Panc1 (cell line): Measurements from ENCODE around the gene ARHGEF6. TPM values are rescaled to one million over a fixed set of nuclear protein-coding genes. Genes with fewer than 3 reads are reported as not detected.

ENCODE experiments used
- ATAC-seq: fragments of 200-7000 bp; cut with Tn5 transposase; 2 replicates; pipeline ENCODE4 v1.9.1; 2020; ENCODE audit warnings: mild to moderate bottlenecking, moderate library complexity
- BruUV-seq: library from RNA; stranded (reverse); fragments of 400-500 nt; replicated peaks from 2 replicates; lab custom pipeline; 2021; lab: Mats Ljungman, UMichigan
- CTCF ChIA-PET: fragments of 300-600 bp; sonication (Branson Sonifier 250); formaldehyde crosslinking; loops from one replicate; lab custom pipeline; 2022; ENCODE audit warnings: antibody characterized with exemption; lab: Charles Lee
- POLR2A ChIA-PET: fragments of 300-600 bp; sonication (Branson Sonifier 250); formaldehyde crosslinking; loops from one replicate; lab custom pipeline; 2022; ENCODE audit warnings: antibody characterized with exemption; lab: Charles Lee
- DNase-seq: peaks from one replicate; pipeline ENCODE4 v3.0.0-alpha.2; 2010; ENCODE audit warnings: low read depth, low spot score
- H3K27ac ChIP-seq: 2 replicates; pipeline ENCODE4 v1.5.1; 2011; ENCODE audit warnings: mild to moderate bottlenecking, low read length, inconsistent platforms
- H3K27me3 ChIP-seq: fragments of 200-500 bp; sonication (Bioruptor generic); 2 replicates; pipeline ENCODE4 v1.6.0; 2014; ENCODE audit warnings: low read length, inconsistent platforms; ENCODE audit not compliant: control insufficient read depth, insufficient read depth
- H3K36me3 ChIP-seq: fragments of 200-500 bp; sonication (Bioruptor generic); 2 replicates; pipeline ENCODE4 v1.5.1; 2014; ENCODE audit warnings: inconsistent platforms, mild to moderate bottlenecking, low read length, moderate library complexity; ENCODE audit not compliant: control insufficient read depth, insufficient read depth
- H3K4me1 ChIP-seq: 2 replicates; pipeline ENCODE4 v1.5.1; 2011; ENCODE audit warnings: inconsistent platforms, mild to moderate bottlenecking, low read length, moderate library complexity; ENCODE audit not compliant: control insufficient read depth, insufficient read depth
- H3K4me3 ChIP-seq, 2 experiments: 2 replicates each; pipeline ENCODE4 v1.5.1; 2011 to 2012; ENCODE audit warnings: low read depth in 2 of 2, low read length in 2 of 2, mild to moderate bottlenecking in 2 of 2, inconsistent platforms in 1 of 2, moderate library complexity in 1 of 2
- H3K9me3 ChIP-seq: fragments of 200-500 bp; sonication (Bioruptor generic); 2 replicates; pipeline ENCODE4 v1.5.1; 2014; ENCODE audit warnings: low read depth, mild to moderate bottlenecking, inconsistent platforms, low read length, moderate library complexity; ENCODE audit not compliant: control insufficient read depth, insufficient read depth
- POLR2AphosphoS5 ChIP-seq: IDR thresholded peaks from 2 replicates; pipeline ENCODE4 v1.6.1; 2012; ENCODE audit warnings: mild to moderate bottlenecking, low read depth, low read length, moderate library complexity
- REST ChIP-seq, 2 experiments: IDR thresholded peaks; 2 replicates each; pipeline ENCODE4 v1.6.1; 2011 to 2012; ENCODE audit warnings: low read depth in 2 of 2, control low read depth in 1 of 2, low read length in 1 of 2, mild to moderate bottlenecking in 1 of 2, moderate library complexity in 1 of 2; ENCODE audit not compliant: insufficient read depth in 1 of 2
- SIN3A ChIP-seq: IDR thresholded peaks from 2 replicates; pipeline ENCODE4 v1.6.1; 2012; ENCODE audit warnings: low read depth, mild to moderate bottlenecking, low read length, moderate library complexity, borderline replicate concordance; ENCODE audit not compliant: insufficient read depth
- TCF7L2 ChIP-seq: IDR thresholded peaks from 2 replicates; pipeline ENCODE4 v1.6.1; 2011; ENCODE audit warnings: mild to moderate bottlenecking, low read depth, low read length, inconsistent platforms
- in situ Hi-C: cut with HindIII; loops from 2 replicates; pipeline ENCODE4 v1.10.0; 2016; ENCODE audit warnings: low sequenced_read_pairs, low pct_unique_long_range_greater_than_20kb
- intact Hi-C: fragments of 100-400 bp; cut with micrococcal nuclease; formaldehyde crosslinking; loops from one replicate; pipeline ENCODE4 v1.10.0; 2022; ENCODE audit not compliant: unreplicated experiment
- total RNA-seq: library from RNA; stranded (reverse); gene quantifications from one replicate; pipeline ENCODE4 v1.2.1, GENCODE V29; 2021; ENCODE audit not compliant: unreplicated experiment
- TF ChIP-seq, protein P1 (sequence below): fragments of 450-650 bp; IDR thresholded peaks from 2 replicates; pipeline ENCODE4 v1.5.1; 2017; ENCODE audit warnings: mild to moderate bottlenecking

The ARHGEF6 gene
- total RNA-seq, 1 experiment from 2014 or later: 35.5 TPM

DNA sequence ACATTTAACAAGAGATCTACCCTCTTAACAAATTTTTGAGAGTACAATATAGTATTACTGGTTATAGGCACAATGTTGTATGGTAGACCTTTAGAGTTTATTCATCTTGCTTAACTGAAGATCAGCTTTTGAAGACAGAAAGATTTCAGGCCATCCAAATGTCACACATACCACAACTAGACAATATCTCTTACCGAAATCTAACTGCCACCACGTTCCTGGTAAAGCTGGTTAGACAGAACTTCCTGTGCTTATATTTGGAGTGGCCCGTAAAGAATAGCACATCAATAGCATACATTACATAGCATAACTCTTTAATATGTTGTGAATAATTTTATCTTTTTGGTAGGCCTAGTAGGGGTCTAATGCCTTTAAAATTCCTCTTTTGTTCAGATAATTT, 29.8 kb upstream of the ARHGEF6 start:
- no TSS peak for BruUV-seq
- Histone ChIP-seq H3K36me3 (no peaks in the 10 kb centered on the region; the same call in 1 of the 2 replicates), H3K4me1 (no peaks in the 10 kb centered on the region), H3K4me3 (no peak overlapping the region), H3K27ac (no peak overlapping the region), H3K27me3 (no peaks in the 10 kb centered on the region), H3K9me3 (no peaks in the 10 kb centered on the region)
- TF ChIP-seq, protein P1, sequence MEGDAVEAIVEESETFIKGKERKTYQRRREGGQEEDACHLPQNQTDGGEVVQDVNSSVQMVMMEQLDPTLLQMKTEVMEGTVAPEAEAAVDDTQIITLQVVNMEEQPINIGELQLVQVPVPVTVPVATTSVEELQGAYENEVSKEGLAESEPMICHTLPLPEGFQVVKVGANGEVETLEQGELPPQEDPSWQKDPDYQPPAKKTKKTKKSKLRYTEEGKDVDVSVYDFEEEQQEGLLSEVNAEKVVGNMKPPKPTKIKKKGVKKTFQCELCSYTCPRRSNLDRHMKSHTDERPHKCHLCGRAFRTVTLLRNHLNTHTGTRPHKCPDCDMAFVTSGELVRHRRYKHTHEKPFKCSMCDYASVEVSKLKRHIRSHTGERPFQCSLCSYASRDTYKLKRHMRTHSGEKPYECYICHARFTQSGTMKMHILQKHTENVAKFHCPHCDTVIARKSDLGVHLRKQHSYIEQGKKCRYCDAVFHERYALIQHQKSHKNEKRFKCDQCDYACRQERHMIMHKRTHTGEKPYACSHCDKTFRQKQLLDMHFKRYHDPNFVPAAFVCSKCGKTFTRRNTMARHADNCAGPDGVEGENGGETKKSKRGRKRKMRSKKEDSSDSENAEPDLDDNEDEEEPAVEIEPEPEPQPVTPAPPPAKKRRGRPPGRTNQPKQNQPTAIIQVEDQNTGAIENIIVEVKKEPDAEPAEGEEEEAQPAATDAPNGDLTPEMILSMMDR: no peak
- TF ChIP-seq SIN3A (no peak), TCF7L2 (no peak), REST (IDR thresholded peaks at IDR 0.05; ENCODE audit: insufficient read depth in 1 of 2, low read depth in 2 of 2, low read length in 1 of 2) (no peak), POLR2AphosphoS5 (no peak)
- intact Hi-C loops (no loop called here), in situ Hi-C loops (no loop called here)
- no peak for DNase-seq
- POLR2A ChIA-PET: no interaction called here
- no peak for ATAC-seq
- CTCF ChIA-PET: no interaction called here

- ATAC-seq (no peak), DNase-seq (no peak)
- no TSS peak for BruUV-seq
- TF ChIP-seq SIN3A (no peak), POLR2AphosphoS5 (no peak)
- Histone ChIP-seq H3K4me3 (no peak overlapping the region), H3K27ac (no peak overlapping the region), H3K9me3 (no peaks in the 10 kb centered on the region), H3K4me1 (no peaks in the 10 kb centered on the region), H3K36me3 (no peaks in the 10 kb centered on the region; the same call in 1 of the 2 replicates), H3K27me3 (no peaks in the 10 kb centered on the region)
- in situ Hi-C loops: no loop called here
- CTCF ChIA-PET: interaction anchor here (0.5 kb wide), 1 partner anchor 12 kb away, joined by 3 read pairs; no protein-coding TSS in a partner anchor
- POLR2A ChIA-PET: no interaction called here
- intact Hi-C loops: no loop called here
Observed at GRCh38 chrX:136806891-136807410, 26.2 kb upstream of the ARHGEF6 start.

DNA sequence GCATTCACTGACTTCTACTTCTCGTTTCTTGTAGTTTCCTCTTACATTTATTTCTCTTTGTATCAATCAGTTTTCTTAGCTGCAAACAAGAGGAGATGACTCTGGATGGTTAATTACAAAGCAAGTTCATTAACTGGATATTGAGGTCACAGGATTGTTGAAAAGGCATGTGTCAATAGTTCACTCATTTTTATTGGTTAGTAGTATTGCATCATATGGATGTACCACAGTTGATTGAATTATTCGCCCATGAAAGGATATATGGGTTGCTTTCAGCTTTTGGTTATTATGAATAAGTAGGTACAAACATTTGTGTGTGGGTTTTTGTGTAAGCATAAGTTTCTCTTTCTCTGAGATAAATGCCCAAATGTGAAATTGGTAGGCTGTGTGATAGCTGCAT, 21.8 kb upstream of the ARHGEF6 start:
- BruUV-seq: no TSS peak
- intact Hi-C loops: no loop called here
- ATAC-seq: no peak

More for the DNA sequence above, 21.8 kb upstream of the ARHGEF6 start:
- POLR2A ChIA-PET: no interaction called here
- in situ Hi-C loops: no loop called here
- TF ChIP-seq REST (IDR thresholded peaks at IDR 0.05; ENCODE audit: insufficient read depth in 1 of 2, low read depth in 2 of 2, low read length in 1 of 2) (no peak), POLR2AphosphoS5 (no peak), TCF7L2 (no peak), SIN3A (no peak)
- TF ChIP-seq, protein P1: no peak
- no peaks in the 10 kb centered on the region for H3K36me3 ChIP-seq
- no peak overlapping the region for H3K27ac ChIP-seq
- H3K4me1 ChIP-seq: no peaks in the 10 kb centered on the region
- H3K4me3 ChIP-seq: no peak overlapping the region
- CTCF ChIA-PET: no interaction called here
- no peaks in the 10 kb centered on the region for H3K27me3 ChIP-seq
- H3K9me3 ChIP-seq: no peaks in the 10 kb centered on the region
- no peak for DNase-seq
